HT1080 (cell line): ENCODE data around the gene COLEC11. TPM values are rescaled to one million over a fixed set of nuclear protein-coding genes. Genes with fewer than 3 reads are reported as not detected.
"Not testable (repeated sequence)": the region's sequence is repeated elsewhere in the genome, so short reads cannot be mapped to it uniquely, and the experiment has no call there.

Source experiments
- DNase-seq: peaks from one replicate; pipeline ENCODE4 v3.0.0-alpha.2; 2015; ENCODE audit warnings: low read depth
- total RNA-seq: library from RNA; depleted of rRNA; stranded (reverse); fragments of >200 nt; shearing (Covaris generic); gene quantifications from 2 replicates; pipeline ENCODE4 v1.2.3, GENCODE V29; 2014

COLEC11 gene
- total RNA-seq, 1 experiment from 2014 or later: 0.72 TPM

DNA sequence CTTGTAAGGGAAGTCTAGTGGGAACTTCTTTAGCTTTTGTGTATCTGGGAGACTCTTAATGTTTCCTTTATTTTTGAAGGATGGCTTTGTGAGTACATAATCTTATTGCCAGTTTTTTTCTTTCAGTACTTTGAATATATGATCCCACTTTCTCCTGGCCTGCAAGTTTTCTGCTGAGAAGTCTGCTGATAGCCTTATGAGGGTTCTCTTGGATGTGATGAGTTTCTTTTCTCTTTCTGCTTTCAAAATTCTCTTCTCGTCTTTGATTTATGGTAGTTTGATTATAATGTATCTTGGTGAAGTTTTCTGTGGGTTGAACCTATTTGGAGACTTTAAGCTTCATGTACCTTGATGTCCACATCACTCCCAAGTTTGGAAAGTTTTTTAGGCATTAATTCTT is 28.1 kb downstream of the COLEC11 start:
- no peak for DNase-seq

DNA sequence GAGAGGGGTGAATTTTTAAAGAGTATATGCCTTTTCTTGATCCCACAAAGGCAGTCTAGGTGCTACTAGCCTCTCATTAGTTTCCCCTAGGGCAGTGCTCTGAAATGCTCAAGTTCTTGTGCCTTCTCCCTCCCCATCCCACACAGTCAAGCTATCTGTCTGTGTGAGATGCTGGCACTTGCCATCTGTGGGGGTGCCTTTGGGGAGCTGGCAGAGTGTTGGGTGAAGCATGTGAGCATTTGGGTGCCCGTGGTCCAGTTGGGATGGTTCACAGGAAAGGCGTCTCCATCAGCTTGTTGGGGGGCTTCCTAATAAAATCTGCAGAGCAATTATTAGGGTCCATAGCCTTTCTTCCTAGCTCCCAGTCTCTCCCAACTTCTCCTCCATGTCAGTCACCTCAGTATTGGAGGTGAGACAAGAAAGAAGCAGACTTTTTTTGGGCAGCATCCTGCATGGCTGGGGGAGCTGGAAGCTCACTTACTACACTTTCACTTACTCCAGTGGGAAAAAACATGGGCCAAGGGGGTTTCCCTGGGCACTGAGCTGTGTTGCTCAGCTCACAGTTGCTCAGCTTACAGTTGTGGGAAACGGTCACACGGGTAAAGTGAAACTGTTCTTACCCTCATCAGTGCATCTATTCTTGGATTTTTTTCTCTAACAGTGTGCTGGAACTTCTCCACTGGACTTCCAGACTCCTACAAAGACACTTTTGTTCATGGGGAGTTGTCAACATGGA is 29.3 kb downstream of the COLEC11 start:
- DNase-seq: no peak

DNA sequence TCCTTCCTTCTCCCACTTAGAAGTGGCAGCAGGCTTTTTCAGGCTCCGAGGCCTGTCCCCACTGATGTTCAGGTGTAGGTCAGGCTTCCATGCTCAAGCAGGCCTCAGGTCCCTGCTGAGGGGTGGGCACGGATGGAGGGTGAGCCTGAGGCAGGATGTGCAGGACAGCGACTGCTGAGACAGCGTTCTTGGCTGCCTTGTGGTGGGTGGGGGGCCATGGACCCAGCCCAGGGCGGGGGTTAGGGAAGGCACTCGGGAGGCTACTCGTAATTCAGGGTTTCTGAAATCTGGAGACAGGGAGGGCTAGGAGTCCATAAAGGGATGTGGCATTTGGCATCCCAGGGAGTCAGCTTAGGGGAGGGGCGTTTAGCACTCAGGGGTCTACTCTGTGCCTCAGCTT is 30.3 kb downstream of the COLEC11 start:
- no peak for DNase-seq

DNA sequence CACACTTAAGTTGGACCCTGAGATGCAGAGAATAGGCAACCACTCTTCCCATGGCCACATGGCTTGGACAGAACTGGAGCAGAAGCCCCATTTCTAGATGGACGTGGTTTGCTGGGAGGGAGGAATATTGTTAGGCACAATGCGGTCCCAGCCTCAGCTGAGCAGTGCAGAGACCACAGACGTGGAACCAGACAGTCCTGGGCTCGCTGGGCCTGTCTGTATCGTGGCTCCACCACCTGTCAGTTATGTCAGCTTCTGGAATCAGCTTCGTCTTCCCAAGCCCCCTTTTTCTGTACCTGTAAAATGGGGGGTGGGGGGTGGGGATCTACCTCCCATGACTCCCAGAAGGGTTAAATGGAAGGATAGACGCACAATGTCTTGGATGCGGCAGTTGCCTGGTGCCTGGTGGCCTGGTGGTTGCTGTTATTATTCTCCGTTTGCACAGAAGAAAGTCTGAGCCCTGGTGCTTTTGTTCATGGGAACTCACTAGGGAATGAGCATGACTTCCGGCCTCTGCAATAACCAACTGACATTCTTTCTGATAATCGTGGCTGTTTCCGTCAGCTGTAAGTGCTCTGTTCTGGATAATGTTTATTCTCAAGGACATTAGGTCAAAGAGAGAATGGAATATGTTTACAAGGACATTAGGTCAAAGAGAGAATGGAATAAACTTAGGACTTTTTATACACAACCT is 31.4 kb downstream of the COLEC11 start:
- DNase-seq: no peak

DNA sequence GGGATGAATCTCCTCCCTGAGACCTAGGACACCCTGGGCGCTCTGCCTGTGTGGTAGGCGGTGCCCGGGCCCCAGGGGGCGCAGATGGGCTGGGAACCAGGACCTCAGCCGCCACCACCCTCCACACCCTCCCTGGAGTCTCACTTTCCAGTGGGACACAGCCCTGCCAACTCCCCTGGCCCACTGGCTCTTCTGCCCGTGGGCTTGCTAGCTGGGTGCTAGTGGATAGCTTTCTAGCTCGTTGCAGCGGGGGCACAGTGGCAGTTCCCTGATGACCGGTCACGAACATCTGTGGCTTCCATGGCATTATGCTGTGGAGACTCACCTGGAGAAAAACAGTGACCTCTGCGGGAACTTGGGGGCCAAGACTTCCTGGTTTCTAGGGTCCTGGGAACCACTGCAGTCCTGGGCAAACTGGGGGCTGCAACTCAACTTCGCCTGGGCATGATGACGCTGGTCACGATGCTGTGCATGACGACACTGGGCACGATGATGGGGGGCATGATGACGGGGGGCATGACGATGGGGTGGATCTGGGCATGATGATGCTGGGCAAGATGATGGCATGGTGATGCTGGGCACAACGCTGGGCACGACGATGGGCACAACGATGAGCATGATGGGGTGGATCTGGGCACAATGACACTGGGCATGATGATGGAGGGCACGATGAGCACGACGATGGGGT is 32.0 kb downstream of the COLEC11 start:
- no peak for DNase-seq

DNA sequence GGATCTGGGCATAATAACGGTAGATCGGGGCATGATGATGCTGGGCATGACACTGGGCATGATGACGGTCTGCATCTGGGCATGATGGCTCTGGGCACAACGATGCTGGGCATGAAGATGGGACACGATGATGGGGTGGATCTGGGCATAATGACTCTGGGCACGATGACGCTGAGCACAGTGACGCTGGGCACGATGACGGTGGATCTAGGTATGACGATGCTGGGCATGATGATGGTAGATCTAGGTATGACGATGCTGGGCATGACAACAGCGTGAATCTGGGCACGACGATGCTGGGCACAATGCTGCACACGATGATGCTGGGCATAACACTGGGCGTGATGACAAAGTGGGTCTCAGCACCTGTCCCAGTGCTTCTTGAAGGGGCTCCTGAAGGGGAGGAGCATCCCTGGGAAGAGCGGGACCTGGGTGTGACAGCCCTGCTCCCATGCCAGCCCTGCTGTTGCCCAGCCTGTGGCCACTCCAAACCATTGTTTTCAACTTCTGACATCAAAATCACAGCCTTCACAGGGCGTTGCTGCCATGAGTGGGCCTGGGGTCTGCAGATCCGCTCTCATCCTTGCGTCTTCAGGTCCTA is 32.7 kb downstream of the COLEC11 start:
- DNase-seq: no peak

DNA sequence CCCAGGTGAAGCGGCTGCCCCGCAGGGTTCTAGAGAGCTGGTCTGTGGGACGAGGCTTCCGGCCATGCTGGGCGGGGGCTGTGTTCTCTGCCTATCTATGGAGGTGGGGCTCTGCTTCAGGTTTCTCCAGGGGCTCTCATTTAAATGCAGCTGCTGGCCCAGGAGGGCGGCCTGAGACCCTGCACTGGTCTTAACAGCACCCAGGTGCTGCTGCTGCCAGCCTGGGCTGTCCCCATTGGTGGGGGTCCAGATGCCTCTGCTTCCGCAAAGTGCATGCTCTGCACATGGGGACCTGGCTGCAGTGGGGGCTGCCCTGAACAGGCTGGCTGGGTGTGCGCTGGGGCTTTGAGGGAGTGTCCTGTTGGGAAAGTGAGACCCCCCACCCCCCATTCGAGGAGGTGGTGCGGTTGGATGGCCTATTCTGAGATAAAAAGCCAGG is 33.3 kb downstream of the COLEC11 start:
- DNase-seq: no peak

DNA sequence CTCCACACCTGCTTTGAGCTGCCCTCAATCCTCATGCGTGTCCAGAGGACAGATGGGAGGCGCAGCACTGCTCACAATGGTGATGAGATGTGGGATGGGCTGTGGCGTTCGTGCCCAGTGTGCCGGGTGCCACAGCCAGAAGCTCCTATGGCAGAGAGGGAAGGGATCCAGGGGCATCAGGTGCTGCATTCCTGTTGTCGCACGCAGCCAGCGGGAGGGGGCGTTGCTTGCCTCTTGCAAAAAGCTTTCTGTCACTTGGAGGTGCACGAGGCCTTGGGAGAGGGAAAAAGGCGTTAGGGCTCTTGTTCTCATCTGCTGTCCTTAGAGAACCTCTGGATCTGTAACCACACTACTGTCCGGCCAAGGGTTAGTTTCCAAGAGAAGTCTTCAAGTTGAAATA is 33.9 kb downstream of the COLEC11 start:
- peak; percentile 47 for DNase-seq

DNA sequence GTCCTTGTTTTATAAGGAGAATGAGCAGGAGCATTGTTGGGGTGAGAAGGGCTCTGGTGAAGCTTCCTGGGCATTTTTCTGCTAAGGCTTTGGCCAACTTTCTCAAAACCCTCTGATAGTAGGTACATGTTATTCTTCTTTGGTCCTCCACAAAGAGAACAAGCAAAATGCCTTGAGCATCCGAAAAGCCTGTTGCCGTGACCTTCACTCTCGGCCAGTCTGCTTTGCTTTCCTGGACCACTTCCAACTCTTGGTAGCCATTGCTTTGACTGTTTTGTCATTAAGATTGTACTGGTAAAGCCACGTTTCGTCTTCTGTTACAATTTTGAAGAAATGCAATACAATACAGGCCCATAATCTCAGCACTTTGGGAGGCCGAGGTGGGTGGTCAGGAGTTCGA is 35.7 kb downstream of the COLEC11 start:
- DNase-seq: no peak

DNA sequence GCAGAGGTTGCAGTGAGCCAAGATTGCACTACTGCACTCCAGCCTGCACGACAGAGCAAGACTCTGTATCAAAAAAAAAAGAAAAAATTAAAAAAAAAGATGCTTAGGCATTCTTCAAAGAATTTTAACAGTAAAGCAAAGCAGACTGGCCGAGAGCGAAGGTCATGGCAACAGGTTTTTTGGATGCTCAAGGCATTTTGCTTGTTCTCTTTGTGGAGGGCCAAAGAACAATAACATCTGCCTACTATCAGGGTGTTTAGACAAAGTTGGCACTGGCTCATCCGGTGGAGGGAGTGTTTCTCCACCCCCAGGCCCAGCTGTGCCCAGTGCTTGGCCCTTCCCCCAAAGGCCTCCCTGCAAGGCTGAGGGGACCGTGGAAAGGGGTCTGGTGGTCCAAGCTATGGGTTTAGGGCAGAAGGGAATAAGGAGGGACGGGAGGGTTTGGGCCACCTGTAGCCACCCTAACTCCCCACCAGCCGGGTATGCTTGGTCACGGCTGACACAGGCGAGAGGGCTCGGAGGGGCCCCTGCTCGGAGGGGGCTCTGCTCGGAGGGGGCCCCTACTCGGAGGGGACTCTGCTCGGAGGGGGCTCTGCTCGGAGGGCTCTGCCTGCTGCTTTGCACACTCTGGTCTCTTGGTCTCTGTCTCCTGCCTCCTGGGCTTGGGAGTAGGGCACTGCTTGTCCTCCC is 36.4 kb downstream of the COLEC11 start:
- no peak for DNase-seq

DNA sequence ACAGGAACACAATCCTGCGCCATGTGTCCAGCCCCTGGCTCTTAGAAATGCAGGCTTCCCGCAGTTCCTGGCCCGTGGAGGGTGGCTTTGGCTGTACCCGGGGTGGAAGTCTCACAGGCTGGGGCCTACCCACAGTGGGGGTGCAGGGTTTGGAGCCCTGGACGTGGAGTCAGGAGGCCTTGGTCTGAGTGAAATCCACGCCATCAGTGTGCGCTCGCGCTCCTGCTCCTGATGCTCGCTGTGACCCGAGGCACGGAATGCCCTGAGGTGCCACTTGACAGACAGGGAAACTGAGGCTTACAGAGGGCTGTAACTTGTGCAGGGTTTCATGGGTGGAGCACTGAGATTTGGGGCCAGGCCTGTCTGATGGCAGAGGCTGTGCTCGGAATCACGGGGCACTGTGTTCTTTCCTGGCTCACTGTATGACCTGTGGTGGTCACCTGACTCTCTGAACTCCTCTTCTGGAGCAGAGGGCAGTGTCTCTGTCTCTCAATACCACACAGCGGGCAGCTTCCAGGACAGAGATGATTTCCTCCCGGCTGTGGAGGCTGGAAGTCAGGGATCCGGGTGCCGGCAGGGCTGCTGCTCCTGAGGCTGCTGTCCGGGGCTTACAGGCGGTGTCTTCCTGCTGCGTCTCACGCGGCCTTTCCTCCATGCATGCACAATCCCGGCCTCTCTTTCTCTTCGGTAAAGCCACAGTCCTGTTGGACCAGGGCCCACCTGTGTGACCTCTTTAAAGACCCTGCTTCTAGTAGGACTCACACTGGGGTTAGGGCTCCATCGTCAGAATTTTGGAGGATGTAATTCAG is 37.1 kb downstream of the COLEC11 start:
- DNase-seq: no peak

DNA sequence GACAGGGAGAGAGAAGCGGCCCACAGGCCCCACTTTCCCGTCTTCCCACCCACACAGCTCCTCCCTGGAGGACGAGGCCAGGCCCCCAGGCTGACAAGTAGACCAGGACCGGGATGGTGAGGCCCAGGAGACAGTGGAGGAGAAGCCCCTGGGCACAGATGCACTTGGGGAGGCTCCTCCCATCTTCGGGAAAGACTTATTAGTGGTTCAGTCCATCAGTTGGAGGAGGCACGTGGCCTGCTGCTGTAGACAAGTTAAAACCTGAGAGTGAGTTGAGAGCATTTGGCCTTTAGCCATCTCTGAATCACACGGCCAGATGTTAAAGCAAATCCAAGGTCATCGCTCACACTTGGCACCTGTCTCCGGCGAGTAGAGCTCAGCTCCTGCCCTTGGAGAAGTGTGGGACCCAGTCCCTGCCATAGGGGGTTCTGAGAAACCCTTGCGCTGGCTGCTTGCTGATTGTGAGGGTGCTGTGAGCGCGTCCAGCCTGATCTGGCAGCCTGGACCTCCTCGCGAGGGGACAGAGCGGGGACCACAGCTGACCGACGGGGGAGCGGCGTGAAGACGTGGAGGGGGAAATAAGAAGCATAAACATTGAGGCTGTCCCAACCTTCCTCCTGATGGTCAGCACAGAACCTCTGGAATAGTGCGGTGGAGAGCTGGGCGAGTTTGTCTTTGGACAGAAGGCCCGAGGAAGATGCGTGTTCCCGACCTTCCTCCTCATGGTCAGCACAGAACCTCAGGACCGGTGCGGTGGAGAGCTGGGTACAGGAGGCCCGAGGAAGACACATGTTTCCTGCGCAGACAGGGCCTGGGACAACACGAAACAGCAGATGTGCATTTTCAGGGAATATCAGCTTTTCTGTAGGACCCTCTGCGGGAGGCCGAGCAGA is 38.4 kb downstream of the COLEC11 start:
- DNase-seq: peak; percentile 55

DNA sequence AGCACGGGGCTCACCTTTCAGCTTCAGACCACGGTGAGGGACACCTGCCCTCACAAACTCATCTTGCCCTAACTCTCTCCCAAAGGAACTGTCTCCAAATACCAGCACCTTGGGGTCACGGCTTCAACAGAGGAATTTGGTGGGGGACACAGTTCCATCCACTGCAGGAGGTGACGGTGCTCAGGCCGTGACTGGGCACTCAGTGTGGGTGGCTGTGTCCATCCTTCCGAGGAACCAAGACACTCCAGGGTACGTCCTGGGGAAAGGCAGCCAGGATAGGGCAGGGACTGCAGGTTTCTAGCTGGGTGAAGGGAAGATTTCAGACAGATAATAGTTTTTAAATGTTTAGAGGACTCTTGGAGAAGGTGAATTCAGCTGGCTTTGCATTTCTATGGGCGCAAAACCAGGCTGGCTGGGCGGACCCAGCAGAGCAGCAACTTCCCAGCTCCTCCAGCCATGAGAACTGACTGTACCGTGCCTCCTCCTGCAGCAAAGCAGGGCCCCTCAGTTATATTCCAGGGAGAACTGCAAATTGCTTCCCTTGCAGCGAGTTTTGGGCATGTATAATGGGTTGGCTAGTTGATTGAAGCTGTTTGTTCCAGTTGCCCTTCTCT is 39.2 kb downstream of the COLEC11 start:
- DNase-seq: no peak

DNA sequence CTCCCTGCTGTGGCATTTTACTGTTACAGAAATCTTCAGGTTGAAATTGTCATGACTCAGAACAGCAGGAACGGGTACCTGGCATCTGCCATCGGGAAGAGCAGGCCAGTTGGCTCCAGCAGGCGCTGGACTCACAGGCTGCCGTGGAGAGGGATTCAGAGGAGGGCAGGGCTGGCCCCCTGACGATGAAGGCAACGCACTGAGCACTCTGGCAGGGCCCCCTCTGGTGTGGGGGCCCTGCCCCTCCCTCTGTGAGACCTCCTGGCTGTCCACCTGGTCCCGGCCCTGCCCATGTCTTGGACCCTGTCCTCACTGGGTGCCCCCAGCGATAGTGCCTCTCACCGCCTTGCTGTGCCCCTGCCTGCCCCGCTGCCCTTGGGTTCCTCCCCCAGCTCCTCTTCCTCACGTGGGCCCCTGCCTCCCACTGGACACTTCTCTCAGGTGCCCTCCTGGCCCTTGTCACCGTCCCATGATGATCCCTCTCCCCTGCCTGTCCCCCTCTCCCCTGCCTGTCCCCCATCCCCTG is 39.7 kb downstream of the COLEC11 start:
- no peak for DNase-seq

DNA sequence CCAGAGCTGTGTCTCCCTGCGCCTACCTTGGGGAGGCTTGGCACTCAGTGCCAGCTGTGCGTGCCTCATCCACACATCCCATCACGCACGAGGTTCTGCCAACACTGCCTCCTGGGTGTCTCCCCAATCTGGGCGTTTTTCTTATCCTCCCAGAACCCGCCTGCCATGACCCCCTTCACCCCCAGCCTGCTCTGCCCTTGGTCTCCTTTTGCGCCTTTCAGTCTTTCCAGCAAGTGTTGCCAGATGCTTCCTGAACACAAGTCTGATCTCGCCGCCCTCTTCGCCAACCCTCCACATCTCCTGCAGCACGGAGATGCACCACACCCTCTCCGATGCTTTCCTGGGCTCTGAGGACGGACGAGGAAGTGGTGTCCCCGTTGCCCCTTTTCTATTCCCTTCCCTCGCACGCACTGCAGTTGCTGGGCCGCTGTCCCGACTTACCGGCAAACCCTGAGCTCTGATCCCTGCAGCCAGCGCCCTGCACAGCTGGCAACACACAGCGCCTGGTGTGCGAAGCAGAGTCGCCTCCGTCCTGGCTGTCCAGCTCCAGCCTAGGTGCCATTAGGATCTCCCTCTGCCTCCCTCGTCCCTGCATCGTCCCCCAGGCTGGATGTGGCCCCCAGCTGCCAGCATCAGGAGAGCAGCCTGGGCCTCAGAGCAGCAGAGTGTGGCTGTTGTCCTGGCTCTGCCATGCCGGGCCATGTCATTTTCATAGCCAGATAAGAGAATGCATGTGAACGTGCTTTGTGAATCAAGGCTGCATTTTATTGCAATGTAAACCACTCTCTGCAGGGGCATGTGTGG is 40.5 kb downstream of the COLEC11 start:
- no peak for DNase-seq

DNA sequence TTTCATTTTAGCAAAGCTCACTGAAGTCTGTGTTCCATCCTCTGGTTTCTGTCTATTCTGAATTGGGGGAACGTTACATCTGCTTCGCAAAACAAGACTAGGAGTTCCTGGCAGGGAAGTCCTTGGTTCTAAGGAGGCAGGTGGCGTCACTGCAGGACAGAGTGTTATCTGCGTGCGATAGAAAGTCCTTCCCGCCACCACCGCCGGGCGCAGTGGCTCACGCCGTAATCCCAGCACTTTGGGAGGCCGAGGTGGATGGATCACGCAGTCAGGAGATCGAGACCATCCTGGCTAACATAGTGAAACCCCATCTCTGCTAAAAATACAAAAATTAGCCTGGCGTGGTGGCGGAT is 41.0 kb downstream of the COLEC11 start:
- not testable (repeated sequence) for DNase-seq

DNA sequence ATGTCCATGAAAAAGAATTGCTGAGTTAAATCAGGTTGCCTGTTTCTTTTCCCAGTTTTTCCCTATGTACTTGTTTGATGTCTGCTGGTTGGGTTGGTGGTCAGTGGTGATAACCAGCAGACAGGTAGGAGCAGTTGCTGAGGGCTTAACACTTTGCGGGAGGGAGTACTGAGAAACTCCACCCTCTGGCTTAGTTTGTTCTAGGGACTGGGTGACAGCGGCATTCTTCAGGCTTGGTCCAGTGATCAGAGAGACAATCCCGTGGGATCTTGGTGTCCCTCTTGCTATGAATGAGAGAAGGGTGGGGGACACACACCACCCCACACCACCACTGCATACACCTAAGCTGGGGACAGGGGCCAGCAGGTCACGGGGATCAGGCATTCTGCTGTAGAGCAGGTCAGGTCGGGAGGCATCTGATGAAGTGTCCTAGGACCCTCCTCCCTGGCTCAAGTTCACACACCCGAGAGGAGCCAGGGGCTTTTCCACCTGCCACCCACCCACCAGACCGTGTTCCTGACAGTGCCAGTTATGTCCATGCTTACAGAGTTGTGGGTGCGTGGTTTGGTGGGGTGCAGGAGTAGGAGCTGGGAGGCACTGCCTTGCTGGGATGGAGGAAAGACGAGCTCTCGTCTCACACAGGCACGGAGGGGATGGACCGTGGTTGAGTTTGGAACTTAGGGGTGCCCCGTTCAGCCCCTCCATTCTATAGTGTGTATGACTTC is 41.8 kb downstream of the COLEC11 start:
- no peak for DNase-seq
